Fibroblast of villous mesenchyme (primary cell): Measurements from ENCODE around the gene GCC1. TPM values are rescaled to one million over a fixed set of nuclear protein-coding genes. Genes with fewer than 3 reads are reported as not detected.

Experiments
- total RNA-seq: library from RNA; depleted of rRNA; stranded (reverse); fragments of >200 nt; gene quantifications from 2 replicates; pipeline ENCODE4 v1.2.3, GENCODE V29; 2012

Gene GCC1
- total RNA-seq, 1 donor = 19.0 TPM

Other genes starting within 250 kb of the GCC1 start
- gene ZNF800, start 192.9 kb downstream of the GCC1 start, total RNA-seq = 19.3 and 24.6 TPM in 2 replicates
- 75.6 and 83.1 TPM in 2 replicates for gene ARF5, start 2.8 kb upstream of the GCC1 start, total RNA-seq
- 0.43 and 0.97 TPM in 2 replicates for gene FSCN3, start 8.1 kb upstream of the GCC1 start, total RNA-seq
- gene PAX4, start 32.5 kb upstream of the GCC1 start, total RNA-seq = not detected in 2 replicates
- gene SND1, start 66.6 kb upstream of the GCC1 start, total RNA-seq = 205 and 241 TPM in 2 replicates